Caco-2 (cell line): ENCODE results near the gene KDM4B. TPM values are rescaled to one million over a fixed set of nuclear protein-coding genes. Genes with fewer than 3 reads are reported as not detected.

Experiments
- BruUV-seq: library from RNA; stranded (reverse); fragments of 400-500 nt; replicated peaks from 2 replicates; lab custom pipeline; 2021; lab: Mats Ljungman, UMichigan
- CTCF ChIA-PET: fragments of 300-600 bp; sonication (Branson Sonifier 250); formaldehyde crosslinking; loops from one replicate; lab custom pipeline; 2022; ENCODE audit warnings: antibody characterized with exemption; lab: Charles Lee
- POLR2A ChIA-PET: fragments of 300-600 bp; sonication (Branson Sonifier 250); formaldehyde crosslinking; loops from one replicate; lab custom pipeline; 2022; ENCODE audit warnings: antibody characterized with exemption; lab: Charles Lee
- DNase-seq, 2 experiments: peaks; one replicate each; pipeline versions ENCODE4 v3.0.0 to v3.0.0-alpha.2; 2020 to 2022
- H3K27me3 ChIP-seq: replicated peaks from 2 replicates; pipeline ENCODE4 v1.6.0; 2011; ENCODE audit warnings: low read length; ENCODE audit not compliant: control insufficient read depth, insufficient read depth
- H3K36me3 ChIP-seq: 2 replicates; pipeline ENCODE4 v1.5.1; 2011; ENCODE audit warnings: low read length; ENCODE audit not compliant: control insufficient read depth, insufficient read depth
- H3K4me1 ChIP-seq: fragments of 250-450 bp; sonication (Bioruptor Pico); 2 replicates; pipeline ENCODE4 v1.5.1; 2020; ENCODE audit warnings: mild to moderate bottlenecking
- H3K4me3 ChIP-seq: 2 replicates; pipeline ENCODE4 v1.5.1; 2011; ENCODE audit warnings: low read depth, mild to moderate bottlenecking, control low read depth, low read length
- H3K9me3 ChIP-seq: fragments of 250-450 bp; sonication (Bioruptor Pico); 2 replicates; pipeline ENCODE4 v1.5.1; 2020; ENCODE audit warnings: mild to moderate bottlenecking, moderate library complexity
- H3K27ac Mint-ChIP-seq: one replicate; pipeline ENCODE4 v1.8.0; 2022; ENCODE audit warnings: mixed read lengths; ENCODE audit not compliant: unreplicated experiment
- H3K27me3 Mint-ChIP-seq: one replicate; pipeline ENCODE4 v1.8.0; 2022; ENCODE audit warnings: mixed read lengths; ENCODE audit not compliant: insufficient read depth, unreplicated experiment
- H3K36me3 Mint-ChIP-seq: one replicate; pipeline ENCODE4 v1.8.0; 2022; ENCODE audit warnings: mild to moderate bottlenecking, mixed read lengths; ENCODE audit not compliant: insufficient read depth, unreplicated experiment
- H3K4me1 Mint-ChIP-seq: one replicate; pipeline ENCODE4 v1.8.0; 2022; ENCODE audit warnings: low read depth, mixed read lengths; ENCODE audit not compliant: unreplicated experiment
- H3K4me3 Mint-ChIP-seq: one replicate; pipeline ENCODE4 v1.8.0; 2022; ENCODE audit warnings: mild to moderate bottlenecking, moderate library complexity, mixed read lengths; ENCODE audit not compliant: unreplicated experiment
- H3K9me3 Mint-ChIP-seq: one replicate; pipeline ENCODE4 v1.8.0; 2022; ENCODE audit warnings: mixed read lengths; ENCODE audit not compliant: unreplicated experiment
- CTCF ChIP-seq, 2 experiments: fragments of 200-600 bp in 1 of 2; IDR thresholded peaks; 1 replicate in 1 of 2; 2 replicates in 1 of 2; pipeline versions ENCODE4 v1.5.1 to v1.8.0; 2011 to 2022; ENCODE audit warnings: antibody characterized with exemption in 1 of 2, control low read depth in 1 of 2, inconsistent platforms in 1 of 2, low read depth in 1 of 2, low read length in 1 of 2, mild to moderate bottlenecking in 1 of 2, moderate library complexity in 1 of 2; ENCODE audit not compliant: insufficient read depth in 1 of 2, severe bottlenecking in 1 of 2, unreplicated experiment in 1 of 2
- intact Hi-C: fragments of 100-400 bp; cut with micrococcal nuclease; formaldehyde crosslinking; loops from one replicate; pipeline ENCODE4 v1.10.0; 2022; ENCODE audit not compliant: unreplicated experiment
- total RNA-seq: library from RNA; stranded (reverse); gene quantifications from 2 replicates; pipeline ENCODE4 v1.2.3, GENCODE V29; 2022

The KDM4B gene
- total RNA-seq, 1 experiment from 2014 or later: 27.4 TPM

GRCh38 chr19:5147978-5148793 is 179.3 kb downstream of the KDM4B start:
- intact Hi-C loops: no loop called here
- no peak overlapping the region for H3K27ac Mint-ChIP-seq
- CTCF ChIA-PET: interaction anchor here (0.6 kb wide), 1 partner anchor 80 kb away, joined by 3 read pairs; no protein-coding TSS in a partner anchor

GRCh38 chr19:5148794-5149190 is 179.9 kb downstream of the KDM4B start:
- no peak overlapping the region for H3K27ac Mint-ChIP-seq
- no peaks in the 10 kb centered on the region for H3K27me3 Mint-ChIP-seq
- no peak for TF ChIP-seq CTCF (IDR thresholded peaks at IDR 0.05; ENCODE audit: insufficient read depth in 1 of 2, low read depth in 1 of 2, low read length in 1 of 2, severe bottlenecking in 1 of 2, unreplicated experiment in 1 of 2)
- H3K4me1 Mint-ChIP-seq: no peaks in the 10 kb centered on the region
- DNase-seq: no peak
- Histone ChIP-seq H3K4me1 (no peaks in the 10 kb centered on the region), H3K36me3 (no peaks in the 10 kb centered on the region), H3K9me3 (no peaks in the 10 kb centered on the region), H3K27me3 (no peaks in the 10 kb centered on the region), H3K4me3 (no peak overlapping the region)
- ChIA-PET POLR2A (no interaction called here), CTCF (no interaction called here)
- no TSS peak for BruUV-seq
- intact Hi-C loops: no loop called here
- H3K9me3 Mint-ChIP-seq: no peaks in the 10 kb centered on the region
- no peak overlapping the region for H3K4me3 Mint-ChIP-seq
- peaks cover 13% of the 10 kb centered on the region for H3K36me3 Mint-ChIP-seq

More at GRCh38 chr19:5147978-5148793, 179.3 kb downstream of the KDM4B start:
- POLR2A ChIA-PET: no interaction called here
- H3K4me3 Mint-ChIP-seq: no peak overlapping the region
- H3K9me3 Mint-ChIP-seq: no peaks in the 10 kb centered on the region
- no peak for TF ChIP-seq CTCF (IDR thresholded peaks at IDR 0.05; ENCODE audit: insufficient read depth in 1 of 2, low read depth in 1 of 2, low read length in 1 of 2, severe bottlenecking in 1 of 2, unreplicated experiment in 1 of 2)
- Histone ChIP-seq H3K27me3 (no peaks in the 10 kb centered on the region), H3K36me3 (no peaks in the 10 kb centered on the region), H3K9me3 (no peaks in the 10 kb centered on the region), H3K4me3 (no peak overlapping the region), H3K4me1 (no peaks in the 10 kb centered on the region)
- H3K27me3 Mint-ChIP-seq: no peaks in the 10 kb centered on the region
- no TSS peak for BruUV-seq
- H3K4me1 Mint-ChIP-seq: no peaks in the 10 kb centered on the region
- no peak for DNase-seq
- peaks cover 13% of the 10 kb centered on the region for H3K36me3 Mint-ChIP-seq

- no peak overlapping the region for H3K27ac Mint-ChIP-seq
- H3K36me3 ChIP-seq: no peaks in the 10 kb centered on the region
- no peaks in the 10 kb centered on the region for H3K9me3 ChIP-seq
- TF ChIP-seq CTCF (IDR thresholded peaks at IDR 0.05; ENCODE audit: insufficient read depth in 1 of 2, low read depth in 1 of 2, low read length in 1 of 2, severe bottlenecking in 1 of 2, unreplicated experiment in 1 of 2): no peak
- POLR2A ChIA-PET: no interaction called here
- no peaks in the 10 kb centered on the region for H3K9me3 Mint-ChIP-seq
- peaks cover 19% of the 10 kb centered on the region for H3K36me3 Mint-ChIP-seq
- H3K4me3 Mint-ChIP-seq: no peak overlapping the region
- intact Hi-C loops: no loop called here
- no TSS peak for BruUV-seq
- no peaks in the 10 kb centered on the region for H3K4me1 Mint-ChIP-seq
- CTCF ChIA-PET: no interaction called here
- no peaks in the 10 kb centered on the region for H3K27me3 ChIP-seq
- H3K4me1 ChIP-seq: no peaks in the 10 kb centered on the region
- DNase-seq: peak in 1 of 2 experiments; percentile 21
- no peaks in the 10 kb centered on the region for H3K27me3 Mint-ChIP-seq
- no peak overlapping the region for H3K4me3 ChIP-seq
Measured at GRCh38 chr19:5149508-5149907, 180.6 kb downstream of the KDM4B start.
